Stimulated activated CD4-positive, alpha-beta T cell treated with anti-CD3 and anti-CD28 coated beads, TNF-alpha, amount 100 ng/mL, for 48 hours (primary cell): Measurements from ENCODE around the gene THSD4.
A peak's percentile ranks its signal among the peaks of the same experiment; 100 is the strongest.

ENCODE experiments used
- DNase-seq, 3 donors: peaks; one replicate each; pipeline ENCODE4 v3.0.0-alpha.2; 2020; ENCODE audit warnings: low read depth in 3 of 3

THSD4 gene

DNA sequence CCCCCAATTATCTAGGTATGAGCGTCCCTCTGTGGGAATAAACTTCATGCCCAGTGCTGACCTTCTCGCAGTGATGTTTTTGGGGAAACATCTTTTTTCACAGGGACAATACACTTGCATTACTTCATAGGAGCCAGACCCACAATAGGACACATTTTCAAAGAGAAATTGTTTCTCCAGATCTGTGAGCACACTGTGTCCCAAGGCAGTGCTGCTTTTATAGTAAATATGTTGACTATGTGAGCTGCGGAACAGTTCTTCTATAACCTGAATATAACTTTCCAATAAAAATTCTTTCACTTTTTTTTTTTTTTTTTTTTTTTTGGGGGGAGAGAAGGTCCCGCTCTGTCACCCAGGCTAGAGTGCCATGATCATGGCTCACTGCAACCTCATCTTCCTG, 17.4 kb upstream of the THSD4 start:
- DNase-seq = no peak

DNA sequence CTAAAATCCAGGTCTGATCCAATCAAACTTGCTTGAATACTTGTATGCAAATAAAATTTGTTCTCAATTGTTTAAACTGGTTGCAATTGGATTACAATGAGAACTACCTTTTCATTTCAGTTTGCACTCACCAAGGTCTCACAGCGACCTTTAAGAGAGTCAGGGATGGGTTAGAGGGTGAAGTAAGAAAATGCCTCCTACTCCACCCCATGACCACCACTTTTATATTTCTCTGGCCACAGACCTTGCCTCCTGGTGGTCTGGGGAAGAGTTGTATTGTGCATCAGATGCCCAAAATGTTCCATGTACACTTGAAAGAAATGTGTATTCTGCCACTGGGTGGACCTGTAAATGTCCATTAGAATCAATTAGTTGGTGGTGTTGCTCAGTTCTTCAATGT, 16.4 kb upstream of the THSD4 start:
- no peak for DNase-seq

DNA sequence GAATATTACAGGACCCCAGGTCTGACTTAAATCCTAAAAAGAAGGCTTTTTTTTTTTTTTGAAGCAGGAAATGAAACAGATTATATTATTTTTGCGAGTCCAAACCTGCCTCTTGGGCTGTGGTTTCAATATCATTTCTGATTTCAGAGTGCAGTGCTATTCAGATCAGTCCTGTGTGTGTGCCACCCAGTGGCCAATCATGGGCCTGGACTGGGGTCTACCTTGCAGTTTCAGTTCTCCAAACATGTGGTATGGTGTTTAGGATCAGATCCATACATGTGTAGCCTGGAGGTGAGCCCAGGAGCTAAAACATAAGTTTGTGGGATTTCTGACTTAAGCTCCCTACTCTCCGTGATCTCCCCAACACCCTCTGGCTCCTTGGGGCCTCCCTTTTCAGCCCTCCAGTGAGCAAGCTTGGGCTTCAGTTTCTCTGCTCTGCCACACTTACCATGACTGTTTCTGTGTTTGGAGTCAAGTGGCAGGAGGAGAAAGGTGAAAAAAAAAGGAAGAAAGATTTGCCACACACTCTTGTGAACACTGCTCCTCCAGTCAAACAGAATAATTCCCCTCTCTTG, 12.1 kb upstream of the THSD4 start:
- no peak for DNase-seq

DNA sequence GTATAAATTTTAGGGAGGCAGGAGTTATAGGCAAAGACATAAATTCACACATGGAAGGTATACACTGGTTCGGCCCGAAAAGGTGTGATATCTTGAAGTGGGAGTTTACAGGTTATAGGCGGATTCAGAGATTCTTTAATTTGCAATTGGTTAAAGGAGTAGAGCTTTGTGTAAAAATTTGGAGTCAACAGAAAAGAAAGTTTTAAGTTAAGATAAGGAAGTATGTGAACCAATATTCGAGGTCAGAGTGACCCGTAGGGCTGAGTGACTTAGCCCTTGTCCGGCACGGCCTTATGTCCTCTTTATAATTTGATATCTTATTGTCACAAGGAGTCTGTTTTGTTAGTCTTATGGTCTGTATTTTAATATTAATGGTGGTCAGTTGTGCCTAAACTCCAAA, 10.6 kb upstream of the THSD4 start:
- no peak for DNase-seq

DNA sequence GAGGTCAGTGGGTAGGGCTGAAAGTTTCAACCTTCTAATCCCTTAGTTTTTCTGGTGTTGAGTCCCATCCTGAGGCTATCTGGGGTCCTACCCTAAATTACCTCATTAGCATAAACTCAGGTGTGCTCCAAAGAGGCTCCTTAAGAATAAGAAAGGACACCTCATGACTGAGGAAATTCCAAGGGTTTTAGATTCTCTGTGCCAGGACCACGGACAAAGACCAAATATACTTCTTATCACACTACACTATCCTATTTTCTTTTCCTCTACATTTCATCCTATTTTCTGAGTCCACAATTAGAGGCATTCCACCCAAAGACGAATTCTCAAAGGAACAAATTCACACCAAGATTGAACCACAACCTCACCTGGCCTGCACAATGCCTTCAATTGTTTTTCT, 9.8 kb upstream of the THSD4 start:
- no peak for DNase-seq

DNA sequence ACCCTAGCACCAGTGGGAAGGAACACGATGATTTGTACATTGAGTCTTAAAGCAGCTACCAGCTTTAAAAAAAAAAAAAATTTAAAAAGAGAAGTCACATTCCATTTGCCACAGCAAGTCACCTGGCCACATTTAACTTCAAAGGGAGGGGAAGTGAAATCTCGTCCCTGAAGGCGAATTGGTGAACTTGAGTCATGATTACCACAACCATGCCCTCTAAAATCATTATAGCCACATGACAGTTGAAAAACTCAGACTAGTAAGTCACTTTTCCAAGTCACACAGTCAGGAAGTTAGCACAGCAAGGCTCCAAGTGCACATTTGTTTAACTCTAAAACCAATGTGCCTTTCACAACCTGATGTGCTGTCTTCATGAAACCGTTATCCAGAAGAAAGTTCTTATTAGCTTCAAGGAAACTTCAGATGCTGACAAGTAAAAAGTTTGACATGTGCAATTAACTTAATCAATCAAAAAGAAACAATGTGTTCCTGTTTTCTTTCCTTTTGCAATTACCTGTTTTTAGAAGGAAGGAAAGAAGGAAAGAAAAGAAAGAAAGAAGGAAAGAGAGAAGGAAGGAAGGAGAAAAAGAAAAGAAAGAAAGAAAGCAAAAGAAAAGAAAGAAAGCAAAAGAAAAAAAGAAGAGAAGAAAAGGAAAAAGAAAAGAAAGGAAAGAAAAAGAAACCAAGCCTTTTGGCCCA, 8.3 kb upstream of the THSD4 start:
- no peak for DNase-seq

- no peak for DNase-seq
Measured at GRCh38 chr15:71107501-71107815, 7.8 kb upstream of the THSD4 start.

DNA sequence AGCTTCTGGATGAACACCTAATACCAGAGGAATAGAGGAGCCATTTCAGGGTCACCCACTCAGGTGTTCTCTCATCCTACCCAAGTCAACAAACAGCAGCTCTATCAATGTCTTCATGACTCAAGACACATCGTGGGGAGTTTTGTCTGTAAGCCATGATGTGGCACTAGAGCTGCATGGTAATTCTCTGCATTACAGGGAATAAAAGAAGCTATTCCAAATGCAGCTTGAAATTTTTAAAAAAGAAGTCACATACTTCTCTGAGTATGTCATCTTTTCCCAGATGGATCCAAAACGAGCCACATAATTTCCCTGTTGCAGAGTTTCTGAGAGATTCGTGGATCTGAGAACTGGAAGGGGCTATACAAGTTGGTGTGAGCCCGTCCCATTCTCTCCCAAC, 6.1 kb upstream of the THSD4 start:
- DNase-seq = no peak

- no peak for DNase-seq
Measured at GRCh38 chr15:71109905-71110304, 5.4 kb upstream of the THSD4 start.

GRCh38 chr15:71110405-71111180, 4.7 kb upstream of the THSD4 start:
- DNase-seq = no peak

DNA sequence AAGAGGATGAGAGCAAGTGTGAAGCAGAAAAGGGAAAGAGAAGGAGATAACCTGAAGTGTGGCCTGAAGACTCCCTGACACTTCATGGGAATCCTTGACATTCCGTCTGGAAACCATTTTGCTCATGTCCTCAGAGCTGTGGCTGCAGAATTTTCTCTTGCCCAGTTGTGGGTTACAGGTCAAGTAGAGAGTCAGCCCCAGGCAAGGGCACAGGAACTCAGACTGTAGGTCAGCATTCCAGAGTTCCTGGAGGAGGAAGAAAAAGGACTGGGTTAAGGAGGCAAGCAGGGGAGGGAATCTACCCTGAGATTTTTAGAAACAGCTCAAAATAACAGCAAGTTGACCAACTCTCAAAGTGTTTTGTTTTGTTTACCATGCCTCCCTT, 4.1 kb upstream of the THSD4 start:
- no peak for DNase-seq

DNA sequence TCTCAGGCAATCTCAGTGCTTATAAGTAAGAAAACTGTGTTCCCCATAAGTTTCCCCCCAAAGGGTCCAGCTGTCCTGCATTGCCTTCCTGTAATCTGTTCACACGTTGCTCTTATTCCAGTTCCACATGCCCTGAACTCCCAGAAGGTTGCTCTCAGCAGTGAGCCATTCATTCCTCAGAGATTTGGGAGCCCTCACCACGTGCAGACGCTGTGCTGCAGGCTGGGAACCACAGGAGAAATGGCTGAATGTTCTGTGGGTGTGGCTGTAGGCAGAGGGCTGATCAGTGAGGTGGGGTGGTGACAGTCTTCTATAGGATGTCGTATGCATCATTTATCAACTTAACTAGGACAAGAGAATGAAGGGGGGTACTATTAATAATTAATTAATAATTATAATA, 3.3 kb upstream of the THSD4 start:
- DNase-seq = no peak

DNA sequence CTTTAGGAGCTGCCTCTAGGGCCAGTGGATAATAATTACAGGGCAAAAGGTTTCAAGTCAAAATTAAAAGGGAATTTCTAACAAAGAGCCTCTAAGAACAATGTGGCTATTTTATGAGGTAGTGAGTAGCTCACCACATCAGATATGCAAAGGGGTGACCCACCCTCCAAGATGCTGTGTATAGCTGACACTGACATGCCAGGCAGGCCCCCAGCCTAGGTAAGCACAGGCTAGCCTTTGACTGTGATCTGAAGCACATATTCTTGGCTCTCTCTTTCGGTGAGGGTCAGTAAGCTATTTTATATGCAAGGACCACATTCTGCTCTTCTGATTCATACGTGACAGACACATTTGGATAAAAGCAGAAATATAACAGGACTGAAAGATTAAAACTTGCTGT, 2.8 kb upstream of the THSD4 start:
- no peak for DNase-seq

- no peak for DNase-seq
Measured at GRCh38 chr15:71114066-71114680, 1.1 kb upstream of the THSD4 start.

DNA sequence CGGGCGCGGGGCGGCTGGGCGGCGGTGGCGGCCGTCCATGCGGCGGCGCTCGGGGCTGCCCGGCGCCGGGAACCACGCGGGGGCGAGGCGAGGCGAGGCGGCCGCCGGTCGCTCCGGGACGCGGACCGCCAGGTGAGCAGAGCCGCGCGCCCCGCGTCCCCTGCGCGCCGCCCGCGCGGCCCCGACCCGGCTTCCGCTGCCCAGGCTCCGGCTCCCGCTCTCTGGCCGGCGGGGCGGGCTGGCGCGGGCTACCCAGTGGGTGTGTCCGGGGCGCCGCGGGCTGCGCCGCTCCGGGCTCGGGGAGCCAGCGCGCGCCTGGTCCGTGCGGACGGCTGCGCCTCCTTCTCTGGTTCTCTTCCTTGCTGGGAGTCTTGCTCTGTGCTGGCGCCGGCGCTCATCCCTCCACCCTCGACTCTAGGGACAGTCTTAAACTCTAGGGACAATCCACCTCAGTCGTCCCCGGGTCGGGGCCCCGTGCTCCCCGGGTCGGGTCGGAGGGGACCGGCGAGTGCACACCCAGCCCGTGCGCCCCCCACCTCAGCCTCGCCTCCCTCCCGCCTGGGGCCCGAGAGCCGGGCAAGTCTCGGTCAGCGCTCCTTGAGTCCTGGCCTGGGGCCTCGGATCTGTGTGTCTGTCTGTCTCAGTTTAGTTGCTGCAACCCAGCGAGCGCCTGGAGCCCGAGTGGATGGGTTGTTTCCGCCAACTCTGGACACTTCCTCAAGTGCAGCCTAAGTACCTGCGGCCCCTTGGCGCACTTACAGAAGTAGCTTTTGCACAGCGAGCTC, 488 bp downstream of the THSD4 start:
- peak in 1 of 3 donors; percentile 8 for DNase-seq

GRCh38 chr15:71116366-71116765, 1.1 kb downstream of the THSD4 start:
- DNase-seq = no peak

GRCh38 chr15:71116942-71117341, 1.7 kb downstream of the THSD4 start:
- no peak for DNase-seq

DNA sequence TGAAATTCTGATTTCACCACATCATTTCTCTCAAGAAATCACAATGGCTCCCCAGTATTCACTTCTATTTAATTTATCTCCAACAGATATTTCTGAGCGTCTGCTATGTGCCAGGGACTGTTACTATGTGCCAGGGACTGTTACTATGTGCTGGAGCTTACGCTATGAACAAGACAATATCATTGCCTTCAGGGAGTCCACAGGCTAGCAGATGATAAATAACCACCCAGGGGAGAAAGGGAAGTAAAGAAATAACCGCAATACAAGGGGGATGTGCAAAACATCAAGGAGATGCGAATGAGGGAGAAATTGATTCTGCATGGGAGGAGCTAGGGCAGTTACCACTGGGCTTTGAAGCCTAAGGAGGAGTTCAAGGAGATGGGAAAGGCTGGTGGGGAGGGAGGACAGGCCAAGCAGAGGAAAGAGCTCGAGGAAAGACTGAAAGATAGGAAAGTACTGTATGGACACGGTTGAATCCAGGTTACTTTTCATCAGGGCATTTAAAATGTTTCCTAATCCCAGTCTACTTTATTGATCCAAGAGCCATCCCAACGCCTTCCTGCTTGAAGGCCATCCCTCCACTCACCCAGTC, 2.5 kb downstream of the THSD4 start:
- no peak for DNase-seq

DNA sequence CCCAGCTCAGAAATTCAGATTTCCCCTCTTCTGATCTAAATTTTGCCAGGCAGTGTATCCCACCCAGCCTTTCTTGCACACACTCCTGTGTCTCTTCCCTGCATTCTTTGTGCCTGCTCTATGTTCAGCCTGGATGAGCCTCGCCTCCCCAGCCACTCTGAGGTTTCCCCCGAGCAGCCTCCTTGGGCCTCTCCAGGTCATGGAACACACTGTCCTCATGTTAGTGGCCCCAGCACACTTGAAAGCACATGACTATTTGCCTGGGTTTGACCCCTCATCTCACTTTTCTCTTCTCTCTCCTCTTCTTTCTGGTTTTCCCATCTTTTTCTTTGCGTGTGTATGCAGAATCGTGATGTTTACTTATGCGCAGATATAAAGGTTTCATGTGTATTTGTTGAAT, 3.1 kb downstream of the THSD4 start:
- no peak for DNase-seq

- no peak for DNase-seq
Measured at GRCh38 chr15:71118881-71119632, 3.8 kb downstream of the THSD4 start.

- DNase-seq = no peak
Measured at GRCh38 chr15:71120428-71120944, 5.2 kb downstream of the THSD4 start.
